Measurements from ENCODE around the gene CX3CR1. TPM values are rescaled to one million over a fixed set of nuclear protein-coding genes. Genes with fewer than 3 reads are reported as not detected.

CX3CR1 gene, protein sequence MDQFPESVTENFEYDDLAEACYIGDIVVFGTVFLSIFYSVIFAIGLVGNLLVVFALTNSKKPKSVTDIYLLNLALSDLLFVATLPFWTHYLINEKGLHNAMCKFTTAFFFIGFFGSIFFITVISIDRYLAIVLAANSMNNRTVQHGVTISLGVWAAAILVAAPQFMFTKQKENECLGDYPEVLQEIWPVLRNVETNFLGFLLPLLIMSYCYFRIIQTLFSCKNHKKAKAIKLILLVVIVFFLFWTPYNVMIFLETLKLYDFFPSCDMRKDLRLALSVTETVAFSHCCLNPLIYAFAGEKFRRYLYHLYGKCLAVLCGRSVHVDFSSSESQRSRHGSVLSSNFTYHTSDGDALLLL
- 1 to 10 TPM; 2.7 to 3.4 TPM for total RNA-seq

GRCh38 chr3:39279745-39280517, at the start of gene CX3CR1:
CX3CR1 (minus strand) TSS chr3:39280036; CDS start chr3:39266509, 13,527 bp downstream.
- TF ChIP-seq, protein P1, sequence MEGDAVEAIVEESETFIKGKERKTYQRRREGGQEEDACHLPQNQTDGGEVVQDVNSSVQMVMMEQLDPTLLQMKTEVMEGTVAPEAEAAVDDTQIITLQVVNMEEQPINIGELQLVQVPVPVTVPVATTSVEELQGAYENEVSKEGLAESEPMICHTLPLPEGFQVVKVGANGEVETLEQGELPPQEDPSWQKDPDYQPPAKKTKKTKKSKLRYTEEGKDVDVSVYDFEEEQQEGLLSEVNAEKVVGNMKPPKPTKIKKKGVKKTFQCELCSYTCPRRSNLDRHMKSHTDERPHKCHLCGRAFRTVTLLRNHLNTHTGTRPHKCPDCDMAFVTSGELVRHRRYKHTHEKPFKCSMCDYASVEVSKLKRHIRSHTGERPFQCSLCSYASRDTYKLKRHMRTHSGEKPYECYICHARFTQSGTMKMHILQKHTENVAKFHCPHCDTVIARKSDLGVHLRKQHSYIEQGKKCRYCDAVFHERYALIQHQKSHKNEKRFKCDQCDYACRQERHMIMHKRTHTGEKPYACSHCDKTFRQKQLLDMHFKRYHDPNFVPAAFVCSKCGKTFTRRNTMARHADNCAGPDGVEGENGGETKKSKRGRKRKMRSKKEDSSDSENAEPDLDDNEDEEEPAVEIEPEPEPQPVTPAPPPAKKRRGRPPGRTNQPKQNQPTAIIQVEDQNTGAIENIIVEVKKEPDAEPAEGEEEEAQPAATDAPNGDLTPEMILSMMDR (IDR thresholded peaks at IDR 0.05) = no peak
- TF ChIP-seq POLR2A (IDR thresholded peaks at IDR 0.05) (no peak), POLR2AphosphoS5 (IDR thresholded peaks at IDR 0.05) (no peak)
- no peak for DNase-seq (ENCODE audit: low spot score)
- Histone ChIP-seq H3K36me3 (no peaks in the 10 kb centered on the region), H3K27me3 (replicated peaks; ENCODE audit: insufficient read depth) (no peaks in the 10 kb centered on the region), H3K4me3 (no peak within 1 kb of the TSS), H3K27ac (no peak within 1 kb of the TSS), H3K9me3 (no peaks in the 10 kb centered on the region), H3K4me1 (replicated peaks) (no peaks in the 10 kb centered on the region)
- WGBS = 32% methylated on average over 5 of the region's 5 CpGs
- intact Hi-C loops (cut with DNase I) = no loop called here

- intact Hi-C loops (cut with DNase I) = no loop called here
- no peak within 1 kb of the TSS for H3K27ac ChIP-seq
- H3K4me3 ChIP-seq = no peak within 1 kb of the TSS
- no peaks in the 10 kb centered on the region for H3K27me3 ChIP-seq (replicated peaks; ENCODE audit: insufficient read depth)
- no peaks in the 10 kb centered on the region for H3K4me1 ChIP-seq (replicated peaks)
- TF ChIP-seq, protein P1 (IDR thresholded peaks at IDR 0.05) = no peak
- TF ChIP-seq POLR2A (IDR thresholded peaks at IDR 0.05) (no peak), POLR2AphosphoS5 (IDR thresholded peaks at IDR 0.05) (no peak)
- DNase-seq (ENCODE audit: low spot score) = no peak
- no peaks in the 10 kb centered on the region for H3K9me3 ChIP-seq
- no peaks in the 10 kb centered on the region for H3K36me3 ChIP-seq
- 38% methylated on average over 1 of the region's 1 CpG for WGBS
Observed at GRCh38 chr3:39329493-39329892, 49.7 kb upstream of the CX3CR1 start, which contains the start of gene CCR8. CCR8 (plus strand) TSS chr3:39329709; CDS start chr3:39332332, 2,623 bp downstream.

- H3K4me3 ChIP-seq = no peak overlapping the region
- intact Hi-C loops (cut with DNase I) = no loop called here
- no peaks in the 10 kb centered on the region for H3K4me1 ChIP-seq (replicated peaks)
- no peak overlapping the region for H3K27ac ChIP-seq
- H3K36me3 ChIP-seq = no peaks in the 10 kb centered on the region
- no peaks in the 10 kb centered on the region for H3K9me3 ChIP-seq
- TF ChIP-seq POLR2A (IDR thresholded peaks at IDR 0.05) (no peak), POLR2AphosphoS5 (IDR thresholded peaks at IDR 0.05) (no peak)
- TF ChIP-seq, protein P1 (IDR thresholded peaks at IDR 0.05) = no peak
- WGBS = 74% methylated on average over 4 of the region's 4 CpGs
- no peak for DNase-seq (ENCODE audit: low spot score)
- H3K27me3 ChIP-seq (replicated peaks; ENCODE audit: insufficient read depth) = no peaks in the 10 kb centered on the region
Observed at GRCh38 chr3:39327746-39328349, 48.0 kb upstream of the CX3CR1 start.

DNA sequence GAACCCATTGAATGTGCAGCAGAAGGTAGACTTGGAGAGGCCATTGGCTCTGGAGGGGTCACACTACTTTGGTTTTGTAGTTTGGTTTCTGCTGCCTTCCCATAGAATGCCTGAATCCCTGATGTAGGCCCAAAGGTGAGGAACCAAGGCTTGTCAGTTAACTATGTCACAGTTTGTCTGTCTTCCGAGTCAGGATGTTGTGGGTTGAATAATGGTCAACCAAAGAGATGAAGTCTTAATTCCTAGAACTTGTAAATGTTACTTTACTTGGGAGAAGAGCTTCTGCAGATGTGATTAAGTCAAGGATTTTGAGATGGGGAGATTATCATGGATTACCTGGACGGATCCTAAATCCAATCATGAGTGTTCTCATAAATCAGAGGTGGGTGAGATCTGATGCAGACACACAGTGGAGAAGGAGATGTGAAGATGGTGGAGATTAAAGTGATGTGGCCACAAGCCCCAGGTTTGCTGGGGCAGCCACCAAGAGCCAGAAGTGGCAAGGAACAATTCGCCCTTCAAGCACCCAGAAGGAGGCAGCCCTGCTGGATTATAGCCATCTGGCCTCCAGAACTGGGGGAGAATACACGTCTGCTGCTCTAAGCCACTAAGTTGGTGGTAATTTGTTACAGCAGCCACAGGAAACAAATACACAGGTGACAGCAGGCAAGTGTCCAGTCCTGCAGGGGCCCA, 47.4 kb upstream of the CX3CR1 start:
- H3K4me1 ChIP-seq (replicated peaks) = no peaks in the 10 kb centered on the region
- 73% methylated on average over 4 of the region's 4 CpGs for WGBS
- TF ChIP-seq POLR2A (IDR thresholded peaks at IDR 0.05) = no peak
- TF ChIP-seq, protein P1 (IDR thresholded peaks at IDR 0.05) = no peak
- no peak for TF ChIP-seq POLR2AphosphoS5 (IDR thresholded peaks at IDR 0.05)
- DNase-seq (ENCODE audit: low spot score) = no peak
- no peaks in the 10 kb centered on the region for H3K9me3 ChIP-seq
- H3K36me3 ChIP-seq = no peaks in the 10 kb centered on the region
- no peak overlapping the region for H3K27ac ChIP-seq
- H3K27me3 ChIP-seq (replicated peaks; ENCODE audit: insufficient read depth) = no peaks in the 10 kb centered on the region
- no peak overlapping the region for H3K4me3 ChIP-seq
- intact Hi-C loops (cut with DNase I) = no loop called here

Data from prostate gland (tissue), 2 donors.